ENCODE measurements around the gene SPIB. TPM values are rescaled to one million over a fixed set of nuclear protein-coding genes. Genes with fewer than 3 reads are reported as not detected.
"Not testable (repeated sequence)": the region's sequence is repeated elsewhere in the genome, so short reads cannot be mapped to it uniquely, and the experiment has no call there.

The SPIB gene
- total and polyA plus RNA-seq, 8 donors, result 0.19 to 53.3 (median 0.57) TPM; not detected in 2

DNA sequence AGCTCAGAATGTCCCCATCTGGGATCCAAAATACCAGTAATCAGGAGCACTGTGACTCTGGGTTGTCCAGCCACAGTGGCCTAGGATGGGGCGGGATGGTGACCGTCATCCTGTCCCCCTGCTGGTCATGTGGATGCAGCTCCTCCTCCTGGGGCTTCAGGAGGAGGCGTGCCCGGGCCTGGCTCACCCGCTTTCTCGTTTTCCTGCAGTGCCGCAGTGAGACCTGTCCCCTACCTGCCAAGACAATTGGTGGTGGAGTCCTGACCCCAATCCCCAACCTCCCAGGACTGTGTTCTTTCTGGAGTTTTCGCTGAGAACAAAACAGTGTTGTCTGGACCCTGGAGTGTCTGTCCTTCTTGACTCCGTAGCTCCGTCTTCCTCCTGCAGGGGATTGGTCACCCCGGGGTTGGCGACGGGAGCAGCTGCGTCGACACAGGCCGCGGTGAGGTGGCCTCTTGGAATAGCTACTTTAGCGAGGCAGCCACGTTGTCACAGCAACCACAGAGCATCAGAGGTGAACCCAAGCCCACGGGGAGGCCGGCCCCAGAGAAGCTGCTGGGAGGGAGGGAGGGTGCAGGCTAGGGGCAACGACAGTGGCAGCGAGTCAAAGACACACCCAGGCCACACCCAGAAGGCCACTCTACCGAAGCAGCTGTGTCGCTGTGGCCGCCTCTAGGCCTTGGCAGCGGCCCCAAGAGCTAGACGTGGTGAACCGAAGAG is 47.4 kb downstream of the SPIB start:
- no peak for TF ChIP-seq EP300 (IDR thresholded peaks at IDR 0.05)
- TF ChIP-seq, protein P1, sequence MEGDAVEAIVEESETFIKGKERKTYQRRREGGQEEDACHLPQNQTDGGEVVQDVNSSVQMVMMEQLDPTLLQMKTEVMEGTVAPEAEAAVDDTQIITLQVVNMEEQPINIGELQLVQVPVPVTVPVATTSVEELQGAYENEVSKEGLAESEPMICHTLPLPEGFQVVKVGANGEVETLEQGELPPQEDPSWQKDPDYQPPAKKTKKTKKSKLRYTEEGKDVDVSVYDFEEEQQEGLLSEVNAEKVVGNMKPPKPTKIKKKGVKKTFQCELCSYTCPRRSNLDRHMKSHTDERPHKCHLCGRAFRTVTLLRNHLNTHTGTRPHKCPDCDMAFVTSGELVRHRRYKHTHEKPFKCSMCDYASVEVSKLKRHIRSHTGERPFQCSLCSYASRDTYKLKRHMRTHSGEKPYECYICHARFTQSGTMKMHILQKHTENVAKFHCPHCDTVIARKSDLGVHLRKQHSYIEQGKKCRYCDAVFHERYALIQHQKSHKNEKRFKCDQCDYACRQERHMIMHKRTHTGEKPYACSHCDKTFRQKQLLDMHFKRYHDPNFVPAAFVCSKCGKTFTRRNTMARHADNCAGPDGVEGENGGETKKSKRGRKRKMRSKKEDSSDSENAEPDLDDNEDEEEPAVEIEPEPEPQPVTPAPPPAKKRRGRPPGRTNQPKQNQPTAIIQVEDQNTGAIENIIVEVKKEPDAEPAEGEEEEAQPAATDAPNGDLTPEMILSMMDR (IDR thresholded peaks at IDR 0.05), result peak in 1 of 7 experiments; percentile 15
- TF ChIP-seq POLR2A (IDR thresholded peaks at IDR 0.05), result no peak
- TF ChIP-seq POLR2AphosphoS5 (IDR thresholded peaks at IDR 0.05), result no peak
- no peak overlapping the region for H3K27ac ChIP-seq
- H3K4me1 ChIP-seq, result peaks cover 0 to 7% (median 0%) of the 10 kb centered on the region in 4 donors
- 25 to 52% (median 32%) methylated on average over 24 to 29 of the region's 29 CpGs for WGBS, 5 donors
- intact Hi-C loops (cut with DNase I; ENCODE audit: low total_unique reads), result no loop called here
- H3K9me3 ChIP-seq, result no peaks in the 10 kb centered on the region
- peak; percentile 60 to 77 for DNase-seq
- H3K36me3 ChIP-seq, result no peaks in the 10 kb centered on the region
- H3K27me3 ChIP-seq, result peaks cover 0 to 40% (median 5%) of the 10 kb centered on the region in 3 donors
- no peak overlapping the region for H3K4me3 ChIP-seq

DNA sequence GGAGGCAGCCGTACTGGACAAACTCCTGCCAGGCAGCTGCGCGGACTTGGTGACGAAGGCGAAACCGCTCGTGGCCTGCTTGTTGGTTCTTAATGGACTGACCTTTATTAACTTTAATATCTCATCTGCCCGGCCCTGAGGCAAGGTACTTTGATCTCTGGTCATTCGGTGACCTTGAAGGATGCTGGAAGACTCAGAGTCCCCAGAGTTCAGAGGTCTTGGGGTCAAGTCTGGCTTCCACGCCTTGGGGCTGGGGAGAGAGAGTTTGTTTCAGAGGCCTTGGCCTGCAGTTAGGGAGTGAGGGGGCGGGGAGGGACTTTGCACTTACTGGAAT is 47.9 kb downstream of the SPIB start:
- Histone ChIP-seq H3K36me3 (no peaks in the 10 kb centered on the region), H3K4me1 (peaks cover 0 to 7% (median 0%) of the 10 kb centered on the region in 4 donors), H3K4me3 (no peak overlapping the region), H3K27ac (no peak overlapping the region), H3K9me3 (no peaks in the 10 kb centered on the region), H3K27me3 (peaks cover 0 to 34% (median 3%) of the 10 kb centered on the region in 3 donors)
- 35 to 69% (median 48%) methylated on average over 8 to 11 of the region's 11 CpGs for WGBS, 5 donors
- intact Hi-C loops (cut with DNase I; ENCODE audit: low total_unique reads), result no loop called here
- no peak for DNase-seq
- TF ChIP-seq POLR2A (IDR thresholded peaks at IDR 0.05) (no peak), EP300 (IDR thresholded peaks at IDR 0.05) (no peak), POLR2AphosphoS5 (IDR thresholded peaks at IDR 0.05) (no peak)
- TF ChIP-seq, protein P1 (IDR thresholded peaks at IDR 0.05), result no peak

DNA sequence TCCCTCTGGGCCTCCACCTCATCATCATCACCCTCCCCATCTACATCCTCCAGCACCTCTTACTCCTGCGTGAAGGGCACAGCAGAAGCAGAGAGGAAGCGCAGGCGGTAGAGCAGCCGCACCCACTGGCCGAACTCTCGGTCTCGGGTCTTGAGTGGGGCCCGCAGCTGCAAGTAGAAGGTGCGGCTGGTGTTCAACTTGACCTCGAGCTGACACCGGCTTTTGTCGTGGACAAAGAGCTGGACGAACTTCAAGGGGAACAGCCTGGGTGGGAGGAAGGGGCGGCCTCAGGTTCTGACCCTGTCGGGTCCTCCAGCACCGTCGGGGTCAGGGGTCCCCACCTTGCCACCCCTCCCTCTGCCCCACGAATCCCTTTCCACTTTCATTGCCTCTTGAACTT is 48.8 kb downstream of the SPIB start:
- peaks cover 0 to 27% (median 0%) of the 10 kb centered on the region in 3 donors for H3K27me3 ChIP-seq
- WGBS, 5 donors, result 76 to 85% (median 77%) methylated on average over 18 of the region's 18 CpGs
- no peaks in the 10 kb centered on the region for H3K36me3 ChIP-seq
- peaks cover 0 to 7% (median 0%) of the 10 kb centered on the region in 4 donors for H3K4me1 ChIP-seq
- DNase-seq, result no peak
- no peak overlapping the region for H3K4me3 ChIP-seq
- H3K27ac ChIP-seq, result no peak overlapping the region
- TF ChIP-seq POLR2AphosphoS5 (IDR thresholded peaks at IDR 0.05) (no peak), EP300 (IDR thresholded peaks at IDR 0.05) (no peak), POLR2A (IDR thresholded peaks at IDR 0.05) (no peak)
- TF ChIP-seq, protein P1 (IDR thresholded peaks at IDR 0.05), result no peak
- H3K9me3 ChIP-seq, result no peaks in the 10 kb centered on the region
- intact Hi-C loops (cut with DNase I; ENCODE audit: low total_unique reads), result no loop called here

DNA sequence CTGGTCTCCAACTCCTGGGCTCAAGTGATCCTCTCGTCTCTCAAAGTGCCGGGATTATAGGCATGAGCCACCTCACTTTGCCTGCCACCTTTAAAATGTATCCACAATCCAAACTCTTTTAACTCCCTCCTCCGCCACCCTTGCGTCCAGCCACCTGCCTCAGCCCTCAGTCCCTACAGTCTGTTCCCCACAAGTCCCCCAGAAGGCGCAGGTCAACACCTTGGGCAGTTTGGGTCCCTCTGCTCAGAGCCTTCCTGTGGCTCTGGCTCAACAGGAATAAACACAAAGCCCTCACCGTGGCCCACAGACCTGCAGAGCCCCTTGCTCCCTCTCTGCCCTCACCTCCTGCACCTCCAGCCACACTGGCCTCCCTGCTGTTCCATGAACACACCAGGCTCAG is 50.1 kb downstream of the SPIB start:
- intact Hi-C loops (cut with DNase I; ENCODE audit: low total_unique reads), result no loop called here
- H3K9me3 ChIP-seq, result no peaks in the 10 kb centered on the region
- no peak overlapping the region for H3K4me3 ChIP-seq
- 84 to 91% (median 90%) methylated on average over 5 to 6 of the region's 6 CpGs for WGBS, 5 donors
- TF ChIP-seq POLR2AphosphoS5 (IDR thresholded peaks at IDR 0.05) (no peak), POLR2A (IDR thresholded peaks at IDR 0.05) (no peak)
- H3K27ac ChIP-seq, result no peak overlapping the region
- H3K4me1 ChIP-seq, result peaks cover 0 to 7% (median 0%) of the 10 kb centered on the region in 4 donors
- H3K36me3 ChIP-seq, result no peaks in the 10 kb centered on the region
- no peak for DNase-seq
- peaks cover 0 to 27% (median 0%) of the 10 kb centered on the region in 3 donors for H3K27me3 ChIP-seq

DNA sequence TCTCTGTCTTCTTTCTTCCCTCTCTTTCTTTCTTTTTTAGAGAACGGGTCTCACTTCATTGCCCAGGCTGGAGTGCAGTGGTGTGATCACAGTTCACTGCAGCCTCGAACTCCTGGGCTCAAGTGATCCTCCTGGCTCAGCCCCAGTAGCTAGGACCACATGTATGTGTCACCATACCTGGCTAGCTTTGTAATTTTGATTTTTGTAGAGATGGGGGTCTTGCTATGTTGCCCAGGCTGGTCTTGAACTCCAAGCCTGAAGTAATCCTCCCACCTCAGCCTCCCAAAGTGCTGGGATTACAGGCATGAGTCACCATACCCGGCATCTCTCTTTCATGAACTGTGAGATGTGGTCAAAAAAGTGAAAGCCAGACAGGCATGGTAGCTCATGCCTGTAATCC is 54.6 kb downstream of the SPIB start:
- H3K36me3 ChIP-seq; H3K27me3 ChIP-seq; intact Hi-C loops (cut with DNase I; ENCODE audit: low total_unique reads); H3K4me3 ChIP-seq; H3K9me3 ChIP-seq; DNase-seq; H3K27ac ChIP-seq: not testable (repeated sequence)
- H3K4me1 ChIP-seq, result peaks cover 12 to 21% (median 15%) of the 10 kb centered on the region in 4 donors
- 53 to 70% (median 64%) methylated on average over 3 of the region's 3 CpGs for WGBS, 5 donors
